ENCODE data around the gene CHST15. TPM values are rescaled to one million over a fixed set of nuclear protein-coding genes. Genes with fewer than 3 reads are reported as not detected.

CHST15 gene
- total and polyA plus RNA-seq, 7 donors: 2.4 to 57.9 (median 29.9) TPM

DNA sequence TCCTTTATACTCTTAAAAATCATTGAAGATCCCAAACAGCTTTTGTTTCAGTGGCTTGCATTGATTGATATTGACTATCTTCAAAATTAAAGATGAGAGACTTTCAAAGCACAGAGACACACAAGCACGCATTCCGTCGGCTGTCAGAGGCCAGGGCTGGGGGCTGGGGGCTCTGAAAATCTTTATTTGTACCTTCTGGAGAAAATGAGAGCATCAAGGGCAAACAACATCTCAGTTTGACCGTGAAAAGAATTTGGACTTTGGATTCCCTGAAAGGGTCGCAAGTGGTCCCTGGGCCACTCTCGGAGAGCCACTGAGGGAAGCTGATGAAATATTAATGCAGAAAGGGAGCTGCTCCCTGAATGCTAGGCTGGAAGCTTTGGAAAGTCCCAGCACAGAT, 96.4 kb downstream of the CHST15 start:
- intact Hi-C loops (cut with DNase I): loop anchor here (10.0 kb wide), 1 partner anchor 528 kb away; no protein-coding TSS in a partner anchor
- Histone ChIP-seq H3K4me1 (peaks cover 0 to 25% (median 20%) of the 10 kb centered on the region in 4 donors), H3K27me3 (peaks cover 7 to 14% (median 8%) of the 10 kb centered on the region in 3 donors), H3K9me3 (no peaks in the 10 kb centered on the region), H3K36me3 (no peaks in the 10 kb centered on the region), H3K27ac (peak overlapping the region in 3 of 4 donors; percentile 11 to 71 (median 65)), H3K4me3 (no peak overlapping the region)
- DNase-seq: no peak
- 75 to 81% methylated on average over 6 of the region's 6 CpGs for WGBS, 2 donors
- no peak for TF ChIP-seq CTCF (IDR thresholded peaks at IDR 0.05)
- TF ChIP-seq POLR2A (IDR thresholded peaks at IDR 0.05): no peak
- no peak for TF ChIP-seq EP300 (IDR thresholded peaks at IDR 0.05)
- TF ChIP-seq POLR2AphosphoS5 (IDR thresholded peaks at IDR 0.05): no peak

DNA sequence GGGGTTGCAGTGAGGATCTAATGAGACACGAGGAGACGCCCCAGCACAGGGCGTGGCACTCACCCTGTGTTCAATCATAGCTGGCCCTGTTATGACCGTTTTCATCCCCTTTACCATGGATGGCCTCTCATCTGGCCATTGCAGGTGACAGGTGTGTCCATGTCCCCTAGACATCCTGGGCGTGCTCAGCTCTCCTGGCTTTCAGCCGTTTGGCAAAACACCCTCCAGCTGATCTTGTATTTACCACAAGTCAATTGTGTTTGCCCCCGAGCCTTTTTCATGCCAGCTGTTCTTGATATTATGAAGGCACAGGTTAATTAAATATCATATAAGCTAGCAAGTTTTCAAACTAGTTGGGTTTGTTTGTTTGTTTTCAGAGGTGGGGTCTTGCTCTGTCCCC, 97.1 kb downstream of the CHST15 start:
- peaks cover 0 to 29% (median 26%) of the 10 kb centered on the region in 4 donors for H3K4me1 ChIP-seq
- peak overlapping the region; percentile 54 to 71 (median 64) for H3K27ac ChIP-seq
- no peak overlapping the region for H3K4me3 ChIP-seq
- no peaks in the 10 kb centered on the region for H3K36me3 ChIP-seq
- no peak for DNase-seq
- peaks cover 13 to 21% (median 14%) of the 10 kb centered on the region in 3 donors for H3K27me3 ChIP-seq
- intact Hi-C loops (cut with DNase I): loop anchor here (10.0 kb wide), 1 partner anchor 528 kb away; no protein-coding TSS in a partner anchor
- 18 to 62% methylated on average over 7 of the region's 7 CpGs for WGBS, 2 donors
- no peak for TF ChIP-seq EP300 (IDR thresholded peaks at IDR 0.05)
- no peak for TF ChIP-seq POLR2AphosphoS5 (IDR thresholded peaks at IDR 0.05)
- TF ChIP-seq CTCF (IDR thresholded peaks at IDR 0.05): no peak
- no peak for TF ChIP-seq POLR2A (IDR thresholded peaks at IDR 0.05)
- no peaks in the 10 kb centered on the region for H3K9me3 ChIP-seq

GRCh38 chr10:123995461-123996131, 97.8 kb downstream of the CHST15 start:
- DNase-seq: peak; percentile 88
- Histone ChIP-seq H3K4me3 (peak overlapping the region in 3 of 4 donors; percentile 21 to 35 (median 22)), H3K4me1 (peaks cover 0 to 31% (median 26%) of the 10 kb centered on the region in 4 donors), H3K27ac (peak overlapping the region; percentile 54 to 71 (median 64)), H3K27me3 (peaks cover 13 to 28% (median 18%) of the 10 kb centered on the region in 3 donors), H3K36me3 (no peaks in the 10 kb centered on the region), H3K9me3 (no peaks in the 10 kb centered on the region)
- 9% methylated on average over 27 of the region's 27 CpGs for WGBS, 2 donors
- intact Hi-C loops (cut with DNase I): loop anchor here (2.0 to 10.0 kb wide), 2 partner anchors 261 to 529 kb away; no protein-coding TSS in a partner anchor
- TF ChIP-seq CTCF (IDR thresholded peaks at IDR 0.05): peak; percentile 36 to 62 (median 50)
- TF ChIP-seq POLR2AphosphoS5 (IDR thresholded peaks at IDR 0.05): peak in 2 of 4 donors; percentile 21 to 36
- no peak for TF ChIP-seq EP300 (IDR thresholded peaks at IDR 0.05)
- TF ChIP-seq POLR2A (IDR thresholded peaks at IDR 0.05): no peak

DNA sequence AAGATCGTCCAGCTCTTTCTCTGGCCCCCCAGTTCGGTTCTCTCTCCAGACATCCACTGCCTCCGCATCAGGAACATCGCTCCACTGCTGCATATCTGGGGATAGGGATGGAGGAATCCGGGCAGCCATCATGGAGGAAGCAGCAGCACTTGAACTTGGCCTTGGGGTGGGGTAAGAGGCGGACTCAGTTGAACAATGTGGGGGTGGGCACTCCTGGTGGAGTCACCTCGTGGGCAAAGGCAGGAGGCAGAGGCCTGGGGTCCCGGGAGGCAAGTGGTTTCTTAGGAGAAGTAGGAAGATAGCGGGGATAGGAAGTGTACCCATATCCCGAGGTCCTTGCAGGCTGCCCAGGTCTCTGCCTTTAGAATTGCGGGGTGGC, 98.3 kb downstream of the CHST15 start:
- 15 to 16% methylated on average over 11 of the region's 11 CpGs for WGBS, 2 donors
- DNase-seq: no peak
- H3K4me3 ChIP-seq: peak overlapping the region in 3 of 4 donors; percentile 21 to 35 (median 22)
- H3K27me3 ChIP-seq: peaks cover 13 to 33% (median 18%) of the 10 kb centered on the region in 3 donors
- peaks cover 0 to 31% (median 26%) of the 10 kb centered on the region in 4 donors for H3K4me1 ChIP-seq
- no peaks in the 10 kb centered on the region for H3K36me3 ChIP-seq
- TF ChIP-seq POLR2AphosphoS5 (IDR thresholded peaks at IDR 0.05) (no peak), EP300 (IDR thresholded peaks at IDR 0.05) (no peak), CTCF (IDR thresholded peaks at IDR 0.05) (no peak), POLR2A (IDR thresholded peaks at IDR 0.05) (no peak)
- intact Hi-C loops (cut with DNase I): loop anchor here (2.0 to 10.0 kb wide), 2 partner anchors 262 to 530 kb away; no protein-coding TSS in a partner anchor
- peak overlapping the region; percentile 54 to 71 (median 64) for H3K27ac ChIP-seq
- no peaks in the 10 kb centered on the region for H3K9me3 ChIP-seq

Data from sigmoid colon (tissue), 7 donors.